ENCODE measurements around the gene MYLK. TPM values are rescaled to one million over a fixed set of nuclear protein-coding genes. Genes with fewer than 3 reads are reported as not detected.

Gene MYLK
- polyA plus RNA-seq, 2 donors: 14.2 to 104 TPM

DNA sequence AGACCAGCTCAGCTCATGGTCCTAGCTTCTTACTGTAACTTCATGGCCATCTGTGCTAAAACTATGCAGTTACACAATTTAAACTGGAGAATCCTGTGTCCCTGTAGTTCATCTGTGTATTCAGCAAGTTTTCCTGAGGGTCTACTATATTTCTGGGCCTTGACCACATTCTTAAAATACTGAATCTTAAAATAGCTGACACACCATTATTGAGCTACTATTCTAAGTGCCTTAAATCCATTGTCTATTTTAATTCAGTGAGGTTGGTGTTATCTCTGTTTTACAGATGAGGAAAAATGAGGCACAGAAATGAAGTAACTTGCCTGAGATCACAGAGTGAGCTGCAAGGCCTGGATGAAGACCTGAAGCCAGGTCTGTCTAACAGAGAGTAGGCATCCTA, 22.0 kb downstream of the MYLK start:
- Histone ChIP-seq H3K27me3 (ENCODE audit: control insufficient read depth in 1 of 2, insufficient read depth in 2 of 2, low read length in 2 of 2) (no peaks in the 10 kb centered on the region), H3K4me1 (ENCODE audit: control insufficient read depth in 2 of 2, insufficient read depth in 2 of 2, low read length in 1 of 2) (peaks cover 0 to 2% of the 10 kb centered on the region in 2 donors), H3K27ac (ENCODE audit: low read depth in 2 of 2, low read length in 1 of 2) (no peak overlapping the region), H3K9me3 (ENCODE audit: control insufficient read depth in 2 of 2, insufficient read depth in 1 of 2, low read depth in 1 of 2, low read length in 1 of 2) (no peaks in the 10 kb centered on the region), H3K4me3 (ENCODE audit: low read depth in 1 of 2, low read length in 2 of 2) (no peak overlapping the region), H3K36me3 (ENCODE audit: control insufficient read depth in 2 of 2, insufficient read depth in 2 of 2, low read length in 1 of 2) (no peaks in the 10 kb centered on the region)

DNA sequence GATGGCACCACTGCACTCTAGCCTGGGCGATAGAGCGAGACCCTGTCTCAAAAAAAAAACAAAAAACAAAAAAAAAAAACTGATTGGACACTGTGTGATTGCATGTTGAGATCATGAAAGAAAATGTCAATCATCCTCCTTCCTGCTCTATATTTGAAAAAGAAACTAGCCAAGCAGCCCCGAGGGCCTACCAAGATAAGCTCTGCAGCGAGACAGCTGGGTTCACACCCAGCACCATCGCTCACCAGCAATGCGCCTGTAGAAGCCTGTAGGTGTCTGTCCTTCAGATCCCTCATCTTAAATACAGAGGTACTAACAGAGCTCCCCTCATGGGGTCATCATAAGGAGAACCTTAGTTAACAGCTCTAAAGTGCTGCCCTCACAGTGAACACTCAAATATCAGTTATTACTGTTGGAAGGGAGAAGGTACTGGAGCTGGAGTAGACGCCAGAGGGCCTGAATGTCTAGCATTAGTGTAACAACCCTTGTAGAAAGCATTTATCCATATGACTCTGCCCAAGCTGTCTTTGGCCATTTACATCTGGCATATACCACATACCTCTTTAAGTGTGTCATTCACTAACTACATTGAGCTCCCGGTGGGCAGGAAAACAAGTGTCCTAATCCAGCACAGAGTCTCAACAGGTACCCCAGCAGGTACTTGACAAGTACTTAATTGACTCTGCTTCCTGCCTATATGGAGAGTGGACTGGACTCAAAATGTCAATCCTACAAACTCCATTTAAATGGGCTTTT, 22.9 kb downstream of the MYLK start:
- Histone ChIP-seq H3K36me3 (ENCODE audit: control insufficient read depth in 2 of 2, insufficient read depth in 2 of 2, low read length in 1 of 2) (no peaks in the 10 kb centered on the region), H3K4me1 (ENCODE audit: control insufficient read depth in 2 of 2, insufficient read depth in 2 of 2, low read length in 1 of 2) (no peaks in the 10 kb centered on the region), H3K27me3 (ENCODE audit: control insufficient read depth in 1 of 2, insufficient read depth in 2 of 2, low read length in 2 of 2) (no peaks in the 10 kb centered on the region), H3K9me3 (ENCODE audit: control insufficient read depth in 2 of 2, insufficient read depth in 1 of 2, low read depth in 1 of 2, low read length in 1 of 2) (no peaks in the 10 kb centered on the region), H3K4me3 (ENCODE audit: low read depth in 1 of 2, low read length in 2 of 2) (no peak overlapping the region), H3K27ac (ENCODE audit: low read depth in 2 of 2, low read length in 1 of 2) (no peak overlapping the region)
- WGBS, 2 donors: 78 to 81% methylated on average over 8 of the region's 8 CpGs

DNA sequence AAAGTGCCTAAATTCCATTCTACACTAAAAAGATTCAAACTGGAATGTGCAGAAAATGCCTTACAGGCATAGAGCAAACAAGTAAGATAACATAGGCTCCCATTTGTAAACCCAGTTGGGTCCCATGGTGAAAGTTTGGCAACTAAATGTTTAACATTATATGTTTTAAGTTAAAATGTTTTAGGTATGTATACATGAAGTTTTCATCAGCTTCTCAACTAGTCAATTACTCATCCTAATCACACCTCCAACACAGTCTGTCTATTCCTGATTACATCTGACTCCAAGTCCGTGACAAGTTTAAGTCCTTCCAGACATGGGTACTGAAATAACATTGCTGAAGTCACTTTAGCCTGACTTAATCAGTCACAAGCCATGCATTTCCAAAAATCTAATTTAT, 25.0 kb downstream of the MYLK start:
- H3K9me3 ChIP-seq (ENCODE audit: control insufficient read depth in 2 of 2, insufficient read depth in 1 of 2, low read depth in 1 of 2, low read length in 1 of 2): no peaks in the 10 kb centered on the region
- no peaks in the 10 kb centered on the region for H3K36me3 ChIP-seq (ENCODE audit: control insufficient read depth in 2 of 2, insufficient read depth in 2 of 2, low read length in 1 of 2)
- 85 to 88% methylated on average over 1 of the region's 1 CpG for WGBS, 2 donors
- H3K4me1 ChIP-seq (ENCODE audit: control insufficient read depth in 2 of 2, insufficient read depth in 2 of 2, low read length in 1 of 2): no peaks in the 10 kb centered on the region
- H3K4me3 ChIP-seq (ENCODE audit: low read depth in 1 of 2, low read length in 2 of 2): no peak overlapping the region
- H3K27ac ChIP-seq (ENCODE audit: low read depth in 2 of 2, low read length in 1 of 2): no peak overlapping the region
- H3K27me3 ChIP-seq (ENCODE audit: control insufficient read depth in 1 of 2, insufficient read depth in 2 of 2, low read length in 2 of 2): no peaks in the 10 kb centered on the region

DNA sequence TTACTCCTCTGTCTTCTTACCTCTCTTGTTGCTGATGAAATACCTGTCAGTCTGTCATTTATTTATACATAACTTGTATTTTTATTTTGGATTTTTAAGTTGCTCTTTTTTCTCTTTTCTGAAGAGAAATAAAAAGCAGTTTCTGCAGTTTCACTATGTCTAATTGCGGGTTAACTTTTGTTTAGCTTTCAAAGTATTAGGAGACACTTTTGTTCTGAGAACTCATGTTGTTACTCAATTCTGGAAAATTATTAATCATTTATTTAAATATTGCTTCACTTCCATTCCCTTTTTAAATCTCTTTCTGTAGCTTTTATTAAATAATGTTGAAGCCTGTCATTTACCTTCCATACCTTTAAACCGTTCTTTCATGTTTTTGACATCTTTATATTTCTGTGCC, 29.2 kb downstream of the MYLK start:
- WGBS, 2 donors: 86 to 94% methylated on average over 2 of the region's 2 CpGs
- no peaks in the 10 kb centered on the region for H3K27me3 ChIP-seq (ENCODE audit: control insufficient read depth in 1 of 2, insufficient read depth in 2 of 2, low read length in 2 of 2)
- no peaks in the 10 kb centered on the region for H3K4me1 ChIP-seq (ENCODE audit: control insufficient read depth in 2 of 2, insufficient read depth in 2 of 2, low read length in 1 of 2)
- H3K36me3 ChIP-seq (ENCODE audit: control insufficient read depth in 2 of 2, insufficient read depth in 2 of 2, low read length in 1 of 2): no peaks in the 10 kb centered on the region
- H3K27ac ChIP-seq (ENCODE audit: low read depth in 2 of 2, low read length in 1 of 2): no peak overlapping the region
- H3K9me3 ChIP-seq (ENCODE audit: control insufficient read depth in 2 of 2, insufficient read depth in 1 of 2, low read depth in 1 of 2, low read length in 1 of 2): no peaks in the 10 kb centered on the region
- no peak overlapping the region for H3K4me3 ChIP-seq (ENCODE audit: low read depth in 1 of 2, low read length in 2 of 2)

DNA sequence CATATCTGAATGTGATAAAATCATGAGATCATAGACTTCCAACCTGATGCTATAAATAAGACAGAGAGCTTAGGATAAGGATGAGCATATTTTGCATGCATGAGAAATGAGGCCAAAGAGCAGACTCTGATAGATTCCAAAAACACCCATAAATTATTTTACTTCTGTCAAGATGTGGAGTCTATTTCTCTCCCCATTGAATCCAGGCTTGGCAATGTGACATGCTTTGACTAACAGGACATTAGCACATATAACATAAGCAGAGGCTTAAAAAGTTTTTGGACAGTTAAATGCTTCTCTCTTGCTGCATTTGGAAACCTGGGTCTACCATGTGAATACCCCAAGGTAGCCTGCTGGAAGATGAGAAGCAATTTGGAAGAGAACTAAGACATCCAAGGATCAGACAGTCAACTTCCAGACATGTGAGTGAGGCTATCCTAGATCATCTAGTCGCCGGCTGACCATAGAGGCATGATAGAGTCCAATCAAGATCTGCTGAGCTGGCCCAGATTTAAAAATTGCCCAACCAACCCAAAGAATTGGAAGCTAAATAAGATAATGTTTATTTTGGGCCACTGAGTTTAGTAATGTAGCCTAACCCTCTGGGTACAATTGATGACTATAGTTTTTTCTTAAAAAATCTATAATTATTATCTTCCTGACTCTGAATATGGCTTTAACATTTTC, 30.3 kb downstream of the MYLK start:
- no peak overlapping the region for H3K4me3 ChIP-seq (ENCODE audit: low read depth in 1 of 2, low read length in 2 of 2)
- H3K27ac ChIP-seq (ENCODE audit: low read depth in 2 of 2, low read length in 1 of 2): no peak overlapping the region
- peaks cover 0 to 2% of the 10 kb centered on the region in 2 donors for H3K9me3 ChIP-seq (ENCODE audit: control insufficient read depth in 2 of 2, insufficient read depth in 1 of 2, low read depth in 1 of 2, low read length in 1 of 2)
- no peaks in the 10 kb centered on the region for H3K4me1 ChIP-seq (ENCODE audit: control insufficient read depth in 2 of 2, insufficient read depth in 2 of 2, low read length in 1 of 2)
- H3K27me3 ChIP-seq (ENCODE audit: control insufficient read depth in 1 of 2, insufficient read depth in 2 of 2, low read length in 2 of 2): no peaks in the 10 kb centered on the region
- WGBS, 2 donors: 90 to 96% methylated on average over 2 of the region's 2 CpGs
- no peaks in the 10 kb centered on the region for H3K36me3 ChIP-seq (ENCODE audit: control insufficient read depth in 2 of 2, insufficient read depth in 2 of 2, low read length in 1 of 2)

DNA sequence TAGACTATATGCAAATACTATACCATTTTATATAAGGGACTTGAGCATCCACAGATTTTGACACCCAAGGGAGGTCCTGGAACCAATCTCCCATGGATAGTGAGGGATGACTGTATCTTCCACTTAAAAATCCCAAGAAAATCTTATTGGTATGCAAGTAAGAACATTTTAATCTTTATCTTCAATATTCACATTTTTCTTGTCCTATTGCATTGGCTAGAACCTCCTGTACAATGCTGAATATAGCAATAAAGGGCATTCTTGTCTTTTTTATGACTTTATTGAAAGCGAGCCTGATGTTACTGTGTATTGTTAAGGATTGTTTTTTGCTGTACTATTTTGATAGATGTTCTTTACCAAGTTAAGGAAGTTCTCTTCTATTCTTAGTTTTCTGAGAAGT, 36.9 kb downstream of the MYLK start:
- no peak overlapping the region for H3K4me3 ChIP-seq (ENCODE audit: low read depth in 1 of 2, low read length in 2 of 2)
- no peaks in the 10 kb centered on the region for H3K27me3 ChIP-seq (ENCODE audit: control insufficient read depth in 1 of 2, insufficient read depth in 2 of 2, low read length in 2 of 2)
- H3K36me3 ChIP-seq (ENCODE audit: control insufficient read depth in 2 of 2, insufficient read depth in 2 of 2, low read length in 1 of 2): peaks cover 0 to 2% of the 10 kb centered on the region in 2 donors
- H3K4me1 ChIP-seq (ENCODE audit: control insufficient read depth in 2 of 2, insufficient read depth in 2 of 2, low read length in 1 of 2): no peaks in the 10 kb centered on the region
- H3K9me3 ChIP-seq (ENCODE audit: control insufficient read depth in 2 of 2, insufficient read depth in 1 of 2, low read depth in 1 of 2, low read length in 1 of 2): peaks cover 0 to 3% of the 10 kb centered on the region in 2 donors
- no peak overlapping the region for H3K27ac ChIP-seq (ENCODE audit: low read depth in 2 of 2, low read length in 1 of 2)
- 82% methylated on average over 1 of the region's 1 CpG for WGBS, 2 donors

DNA sequence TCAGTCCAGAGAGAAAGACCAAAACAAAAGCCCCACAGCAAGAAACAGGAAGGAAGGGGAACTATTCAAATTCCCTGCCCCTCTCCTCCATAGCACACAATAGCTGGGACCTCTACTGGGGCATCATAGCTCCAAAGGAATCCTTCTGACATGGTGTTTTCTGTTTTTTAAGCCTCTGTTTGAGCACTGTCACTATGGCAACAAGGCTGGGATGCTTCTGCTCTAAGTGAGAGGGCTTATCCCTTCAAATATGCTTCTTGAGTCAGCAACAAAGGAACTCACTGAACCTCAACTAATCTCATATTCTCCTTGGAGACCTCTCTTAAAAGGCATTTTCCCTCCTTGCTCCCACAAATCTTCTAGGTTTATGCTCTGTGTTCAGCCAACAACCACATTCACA, 40.5 kb downstream of the MYLK start:
- Histone ChIP-seq H3K27ac (ENCODE audit: low read depth in 2 of 2, low read length in 1 of 2) (no peak overlapping the region), H3K27me3 (ENCODE audit: control insufficient read depth in 1 of 2, insufficient read depth in 2 of 2, low read length in 2 of 2) (no peaks in the 10 kb centered on the region), H3K4me3 (ENCODE audit: low read depth in 1 of 2, low read length in 2 of 2) (no peak overlapping the region), H3K36me3 (ENCODE audit: control insufficient read depth in 2 of 2, insufficient read depth in 2 of 2, low read length in 1 of 2) (peaks cover 0 to 2% of the 10 kb centered on the region in 2 donors), H3K9me3 (ENCODE audit: control insufficient read depth in 2 of 2, insufficient read depth in 1 of 2, low read depth in 1 of 2, low read length in 1 of 2) (no peaks in the 10 kb centered on the region), H3K4me1 (ENCODE audit: control insufficient read depth in 2 of 2, insufficient read depth in 2 of 2, low read length in 1 of 2) (no peaks in the 10 kb centered on the region)

DNA sequence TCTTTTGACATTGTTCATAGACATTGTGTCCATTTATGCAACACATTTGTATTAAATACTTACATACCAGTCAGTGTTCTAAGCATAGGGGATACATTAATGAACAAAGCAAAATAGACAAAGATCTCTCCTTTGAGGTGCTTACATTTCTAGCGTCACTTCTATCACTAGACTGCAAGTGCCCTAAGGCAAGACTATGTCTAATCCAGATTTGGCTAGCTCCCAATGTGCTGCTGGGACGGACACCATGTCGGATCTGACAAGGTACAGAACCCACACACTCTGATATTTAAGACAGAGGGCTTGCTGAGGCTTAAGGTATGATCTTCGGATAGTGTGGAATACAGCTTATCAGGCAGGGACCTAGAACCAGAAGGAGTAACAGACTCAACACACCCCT, 41.4 kb downstream of the MYLK start:
- no peaks in the 10 kb centered on the region for H3K27me3 ChIP-seq (ENCODE audit: control insufficient read depth in 1 of 2, insufficient read depth in 2 of 2, low read length in 2 of 2)
- peaks cover 0 to 2% of the 10 kb centered on the region in 2 donors for H3K36me3 ChIP-seq (ENCODE audit: control insufficient read depth in 2 of 2, insufficient read depth in 2 of 2, low read length in 1 of 2)
- H3K4me1 ChIP-seq (ENCODE audit: control insufficient read depth in 2 of 2, insufficient read depth in 2 of 2, low read length in 1 of 2): no peaks in the 10 kb centered on the region
- WGBS, 2 donors: 56 to 65% methylated on average over 4 of the region's 4 CpGs
- no peaks in the 10 kb centered on the region for H3K9me3 ChIP-seq (ENCODE audit: control insufficient read depth in 2 of 2, insufficient read depth in 1 of 2, low read depth in 1 of 2, low read length in 1 of 2)
- no peak overlapping the region for H3K4me3 ChIP-seq (ENCODE audit: low read depth in 1 of 2, low read length in 2 of 2)
- H3K27ac ChIP-seq (ENCODE audit: low read depth in 2 of 2, low read length in 1 of 2): no peak overlapping the region

DNA sequence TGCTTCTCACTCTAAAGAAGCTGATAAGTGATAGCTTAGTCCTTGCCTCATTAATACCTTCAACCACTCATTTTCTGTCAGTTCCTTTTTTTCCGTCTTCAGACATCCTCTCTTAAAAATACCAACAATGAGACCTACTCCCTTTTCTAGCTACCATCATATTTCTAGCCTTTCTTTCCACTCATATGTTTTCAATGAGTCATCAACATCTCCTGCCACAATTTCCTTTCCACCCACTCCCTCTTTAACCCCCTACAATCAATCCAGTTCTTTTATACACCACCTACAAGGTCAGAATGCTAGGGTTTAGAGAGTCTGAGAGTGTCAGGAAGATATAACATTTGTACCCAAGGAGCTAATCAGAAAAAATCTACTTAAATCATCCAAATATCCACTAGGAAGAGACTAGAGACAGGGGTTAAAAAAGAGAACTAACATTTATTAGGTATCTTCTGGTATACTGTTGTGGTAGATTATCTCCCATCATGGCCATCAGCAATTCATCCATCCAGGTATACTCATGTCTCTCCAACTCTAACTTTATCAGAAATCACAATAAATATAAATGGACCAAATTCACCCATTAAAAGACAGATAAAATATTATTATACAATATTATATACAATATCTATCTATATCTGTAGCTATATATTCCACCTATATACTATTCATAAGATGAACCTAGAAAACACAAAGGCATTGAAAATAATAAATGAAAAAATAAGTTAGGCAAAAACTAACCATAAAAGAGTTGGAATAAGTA, 42.5 kb downstream of the MYLK start:
- H3K27me3 ChIP-seq (ENCODE audit: control insufficient read depth in 1 of 2, insufficient read depth in 2 of 2, low read length in 2 of 2): no peaks in the 10 kb centered on the region
- H3K36me3 ChIP-seq (ENCODE audit: control insufficient read depth in 2 of 2, insufficient read depth in 2 of 2, low read length in 1 of 2): peaks cover 0 to 2% of the 10 kb centered on the region in 2 donors
- no peak overlapping the region for H3K27ac ChIP-seq (ENCODE audit: low read depth in 2 of 2, low read length in 1 of 2)
- H3K4me3 ChIP-seq (ENCODE audit: low read depth in 1 of 2, low read length in 2 of 2): no peak overlapping the region
- H3K9me3 ChIP-seq (ENCODE audit: control insufficient read depth in 2 of 2, insufficient read depth in 1 of 2, low read depth in 1 of 2, low read length in 1 of 2): no peaks in the 10 kb centered on the region
- WGBS, 2 donors: 72 to 76% methylated on average over 1 of the region's 1 CpG
- no peaks in the 10 kb centered on the region for H3K4me1 ChIP-seq (ENCODE audit: control insufficient read depth in 2 of 2, insufficient read depth in 2 of 2, low read length in 1 of 2)

All from esophagus (tissue), 2 donors.